Amygdala (tissue), 56 donors: ENCODE measurements around the gene JAG1.
"Not testable (repeated sequence)": the region's sequence is repeated elsewhere in the genome, so short reads cannot be mapped to it uniquely, and the experiment has no call there.

Experiments
- DNase-seq, 56 donors: peaks; one replicate each; lab custom pipeline; 2025; lab: John Stamatoyannopoulos, UW

JAG1 gene

GRCh38 chr20:10619427-10619826 is 54.4 kb downstream of the JAG1 start:
- DNase-seq, result no peak

GRCh38 chr20:10618611-10619245 is 55.1 kb downstream of the JAG1 start:
- DNase-seq, result no peak

GRCh38 chr20:10617549-10618133 is 56.2 kb downstream of the JAG1 start:
- not testable (repeated sequence) for DNase-seq

GRCh38 chr20:10616212-10616611 is 57.6 kb downstream of the JAG1 start:
- DNase-seq, result no peak

GRCh38 chr20:10613911-10614310 is 59.9 kb downstream of the JAG1 start:
- DNase-seq, result no peak

GRCh38 chr20:10613426-10613825 is 60.4 kb downstream of the JAG1 start:
- DNase-seq, result not testable (repeated sequence)

GRCh38 chr20:10611357-10611756 is 62.4 kb downstream of the JAG1 start:
- peak in 16 of 56 donors; percentile 1 to 42 (median 16) for DNase-seq

GRCh38 chr20:10610251-10610650 is 63.5 kb downstream of the JAG1 start:
- DNase-seq, result no peak

GRCh38 chr20:10609770-10610169 is 64.0 kb downstream of the JAG1 start:
- no peak for DNase-seq

- DNase-seq, result no peak
Observed at GRCh38 chr20:10609276-10609675, 64.5 kb downstream of the JAG1 start.

- DNase-seq, result no peak
Observed at GRCh38 chr20:10605547-10606195, 68.1 kb downstream of the JAG1 start.

GRCh38 chr20:10604865-10605440 is 68.8 kb downstream of the JAG1 start:
- no peak for DNase-seq

- peak in 11 of 56 donors; percentile 4 to 25 (median 13) for DNase-seq
Observed at GRCh38 chr20:10603971-10604864, 69.6 kb downstream of the JAG1 start.

- no peak for DNase-seq
Observed at GRCh38 chr20:10603378-10603777, 70.4 kb downstream of the JAG1 start.

GRCh38 chr20:10602221-10602871 is 71.5 kb downstream of the JAG1 start:
- no peak for DNase-seq

GRCh38 chr20:10597637-10598036 is 76.2 kb downstream of the JAG1 start:
- no peak for DNase-seq

GRCh38 chr20:10596710-10597121 is 77.1 kb downstream of the JAG1 start:
- DNase-seq, result no peak

- DNase-seq, result no peak
Observed at GRCh38 chr20:10595985-10596384, 77.8 kb downstream of the JAG1 start.

GRCh38 chr20:10595266-10595665 is 78.5 kb downstream of the JAG1 start:
- no peak for DNase-seq

- DNase-seq, result no peak
Observed at GRCh38 chr20:10594296-10594868, 79.4 kb downstream of the JAG1 start.
